ENCODE results near the gene PLA2G2A. TPM values are rescaled to one million over a fixed set of nuclear protein-coding genes. Genes with fewer than 3 reads are reported as not detected.

The PLA2G2A gene
- total and polyA plus RNA-seq, 2 of the 8 experiments (the other 6 are each of a cell fraction or from before 2014, with no cell fraction given) = 0.69 to 3.7 TPM

DNA sequence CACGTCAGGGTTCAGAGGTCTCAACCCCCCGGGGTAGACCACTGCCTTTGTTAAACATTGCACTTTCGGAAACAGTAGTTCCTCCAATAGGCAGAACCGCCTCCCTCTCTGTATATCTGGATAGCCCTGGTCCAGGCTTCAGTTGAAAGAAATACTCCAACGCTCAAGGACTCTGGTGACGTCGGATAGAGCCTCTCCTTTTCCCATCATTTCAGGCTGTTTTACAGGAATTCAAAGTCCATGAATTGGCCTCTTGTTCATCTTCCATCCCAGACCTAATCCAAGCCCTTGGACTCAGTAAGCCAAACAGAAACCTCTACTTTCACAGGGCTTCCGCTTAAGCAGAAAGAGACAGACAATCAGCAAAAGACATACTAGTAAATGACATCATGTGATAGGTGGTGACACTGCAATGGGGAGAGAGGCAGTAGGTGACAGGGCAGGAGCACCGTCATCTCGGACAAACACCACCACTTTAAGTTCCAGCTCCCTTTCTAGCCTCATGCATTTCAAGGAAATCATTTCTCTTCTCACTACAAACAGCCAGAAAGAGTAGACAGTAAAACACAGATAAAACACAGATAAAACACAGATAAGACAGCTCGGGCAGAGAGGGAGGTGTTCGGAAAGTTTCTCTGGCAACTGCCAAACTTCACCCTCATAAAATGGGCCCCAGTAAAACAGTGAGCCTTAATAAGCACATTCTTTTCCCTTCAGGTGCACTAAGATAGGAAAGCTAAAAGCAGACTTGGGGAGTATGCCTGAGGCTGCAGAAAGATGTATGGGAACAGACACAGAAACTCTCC, 2.3 kb upstream of the PLA2G2A start:
- Histone ChIP-seq H2BK5ac (ENCODE audit: low read depth, low read length) (no peak overlapping the region), H4K91ac (replicated peaks; ENCODE audit: insufficient read length, low read length) (no peak overlapping the region), H3K27ac (ENCODE audit: low read depth, low read length) (no peak overlapping the region), H4K20me1 (replicated peaks in 1 of 2; ENCODE audit: control insufficient read depth in 1 of 2, insufficient read depth in 2 of 2, low read length in 2 of 2) (no peaks in the 10 kb centered on the region), H2BK20ac (ENCODE audit: low read length) (0 out of 2 replicates have a peak overlapping the region, but pooled peaks have one; percentile 88), H2BK15ac (ENCODE audit: low read length) (no peak overlapping the region), H3K4me1 (replicated peaks in 1 of 4; ENCODE audit: control insufficient read depth in 3 of 4, insufficient read depth in 4 of 4, low read length in 3 of 4) (peaks cover 0 to 10% (median 3%) of the 10 kb centered on the region in 4 experiments; a peak in 4 of 7 replicates), H3K56ac (replicated peaks; ENCODE audit: insufficient read length, low read depth, low read length) (no peak overlapping the region), H3K9ac (replicated peaks in 1 of 4; ENCODE audit: extremely low read depth in 1 of 4, low read depth in 3 of 4, low read length in 3 of 4) (no peak overlapping the region), H3K27me3 (replicated peaks in 1 of 4; ENCODE audit: control insufficient read depth in 3 of 4, extremely low read depth in 1 of 4, insufficient read depth in 3 of 4, low read length in 3 of 4) (no peaks in the 10 kb centered on the region), H3K14ac (ENCODE audit: insufficient read length) (no peak overlapping the region), H4K5ac (ENCODE audit: insufficient read length, low read depth, low read length) (no peak overlapping the region), H3K4ac (replicated peaks; ENCODE audit: insufficient read length, low read depth, low read length) (no peak overlapping the region), H3K4me3 (ENCODE audit: extremely low read depth in 1 of 4, insufficient read depth in 2 of 4, low read depth in 3 of 4, low read length in 4 of 4) (no peak overlapping the region), H4K8ac (ENCODE audit: extremely low read depth, insufficient read depth, low read length) (no peak overlapping the region), H3K18ac (ENCODE audit: extremely low read depth, low read length) (no peak overlapping the region), H2BK120ac (replicated peaks; ENCODE audit: low read depth, low read length) (no peak overlapping the region), H3K9me3 (ENCODE audit: insufficient read depth in 2 of 2, low read depth in 1 of 2, low read length in 1 of 2) (peaks cover 0 to 7% of the 10 kb centered on the region in 2 experiments; a peak in 1 of 4 replicates), H3K4me2 (ENCODE audit: insufficient read depth in 1 of 2, low read depth in 2 of 2, low read length in 2 of 2) (0 out of 4 replicates have a peak overlapping the region, but pooled peaks of 1 of the 2 experiments have one; percentile 21), H3K23me2 (ENCODE audit: low read depth, low read length) (no peaks in the 10 kb centered on the region), H3K79me1 (ENCODE audit: low read depth, low read length) (no peaks in the 10 kb centered on the region), H2BK12ac (ENCODE audit: low read depth, low read length) (0 out of 2 replicates have a peak overlapping the region, but pooled peaks have one; percentile 13), H3K79me2 (ENCODE audit: control insufficient read depth in 1 of 2, insufficient read depth in 2 of 2, low read length in 2 of 2) (no peaks in the 10 kb centered on the region), H3K36me3 (ENCODE audit: control insufficient read depth in 2 of 4, insufficient read depth in 4 of 4, low read length in 3 of 4) (peaks cover 0 to 2% (median 0%) of the 10 kb centered on the region in 4 experiments; a peak in 1 of 8 replicates), H2AK5ac (ENCODE audit: low read depth, low read length) (no peak overlapping the region), H3K23ac (ENCODE audit: insufficient read length) (no peak overlapping the region), H2AFZ (ENCODE audit: low read length) (0 out of 2 replicates have a peak overlapping the region, but pooled peaks have one; percentile 76)
- TF ChIP-seq ZNF274 (IDR thresholded peaks at IDR 0.05; ENCODE audit: borderline replicate concordance, extremely low read depth, low read length) (no peak), SP2 (IDR thresholded peaks at IDR 0.05; ENCODE audit: low read length) (no peak), CEBPB (IDR thresholded peaks at IDR 0.05; ENCODE audit: low read depth, low read length) (no peak), KDM1A (IDR thresholded peaks at IDR 0.05; ENCODE audit: borderline replicate concordance, low read length) (no peak)
- TF ChIP-seq, protein P1, sequence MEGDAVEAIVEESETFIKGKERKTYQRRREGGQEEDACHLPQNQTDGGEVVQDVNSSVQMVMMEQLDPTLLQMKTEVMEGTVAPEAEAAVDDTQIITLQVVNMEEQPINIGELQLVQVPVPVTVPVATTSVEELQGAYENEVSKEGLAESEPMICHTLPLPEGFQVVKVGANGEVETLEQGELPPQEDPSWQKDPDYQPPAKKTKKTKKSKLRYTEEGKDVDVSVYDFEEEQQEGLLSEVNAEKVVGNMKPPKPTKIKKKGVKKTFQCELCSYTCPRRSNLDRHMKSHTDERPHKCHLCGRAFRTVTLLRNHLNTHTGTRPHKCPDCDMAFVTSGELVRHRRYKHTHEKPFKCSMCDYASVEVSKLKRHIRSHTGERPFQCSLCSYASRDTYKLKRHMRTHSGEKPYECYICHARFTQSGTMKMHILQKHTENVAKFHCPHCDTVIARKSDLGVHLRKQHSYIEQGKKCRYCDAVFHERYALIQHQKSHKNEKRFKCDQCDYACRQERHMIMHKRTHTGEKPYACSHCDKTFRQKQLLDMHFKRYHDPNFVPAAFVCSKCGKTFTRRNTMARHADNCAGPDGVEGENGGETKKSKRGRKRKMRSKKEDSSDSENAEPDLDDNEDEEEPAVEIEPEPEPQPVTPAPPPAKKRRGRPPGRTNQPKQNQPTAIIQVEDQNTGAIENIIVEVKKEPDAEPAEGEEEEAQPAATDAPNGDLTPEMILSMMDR (IDR thresholded peaks at IDR 0.05; ENCODE audit: control extremely low read depth in 1 of 3, insufficient read depth in 1 of 3, low read depth in 1 of 3, low read length in 3 of 3) = no peak
- CTCF ChIA-PET (ENCODE audit: partially characterized antibody) = interaction anchor here (1.0 to 3.3 kb wide), 3 partner anchors 18 to 171 kb away, joined by 3 to 15 read pairs (median 4); no protein-coding TSS in a partner anchor
- DNase-seq (ENCODE audit: low read depth in 1 of 2, low spot score in 2 of 2) = peak in 1 of 2 experiments; percentile 38
- no peak for FAIRE-seq
- 86% methylated on average over 12 of the region's 12 CpGs; no CpG with 5 or more reads in 1 of the 2 experiments for WGBS, 2 experiments (ENCODE audit: extremely low coverage in 1 of 2, insufficient coverage in 1 of 2, insufficient read length in 1 of 2, insufficient replicate concordance in 2 of 2, low coverage in 1 of 2, low lambda C conversion rate in 2 of 2, missing lambda C conversion rate in 1 of 2)
- POLR2A ChIA-PET (ENCODE audit: partially characterized antibody) = no interaction called here
